ENCODE data around the gene SBNO2. TPM values are rescaled to one million over a fixed set of nuclear protein-coding genes. Genes with fewer than 3 reads are reported as not detected.

SBNO2 gene
- total RNA-seq, 1 donor from 2014 or later: 53.0 TPM

DNA sequence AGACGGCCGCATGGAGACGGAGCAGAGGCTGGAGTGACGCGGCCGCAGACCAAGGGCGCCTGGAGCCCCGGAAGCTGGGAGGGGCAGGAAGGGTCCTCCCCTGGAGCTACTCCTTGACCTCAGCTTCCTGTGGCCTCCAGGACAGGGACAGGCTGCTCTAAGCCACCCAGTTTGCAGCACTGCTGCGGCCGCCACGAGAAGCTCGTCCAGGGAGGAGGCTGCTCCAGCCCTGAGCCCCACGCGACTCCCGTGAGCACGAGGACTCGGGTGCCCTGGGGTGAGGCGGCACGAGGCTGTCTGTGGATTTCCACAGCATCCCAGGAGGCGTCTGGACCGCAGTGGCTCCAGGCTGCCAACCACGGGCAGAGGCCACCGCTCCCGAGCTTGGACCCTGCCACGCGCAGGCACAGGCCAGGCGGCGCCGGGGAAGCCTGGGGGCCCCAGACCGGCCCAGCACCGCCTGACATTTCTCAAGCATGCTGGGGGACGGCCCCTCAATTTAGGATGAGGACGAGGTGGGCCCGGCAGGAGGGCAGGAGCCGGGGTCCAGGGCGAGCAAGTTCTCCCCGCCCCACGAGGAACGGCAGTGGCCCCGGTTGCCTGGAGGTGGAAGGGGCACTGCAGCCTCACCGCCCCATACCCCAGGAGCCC lies 10.7 kb downstream of the SBNO2 start:
- Mint-ChIP-seq H3K9me3 (no peaks in the 10 kb centered on the region), H3K27me3 (ENCODE audit: low read depth) (no peaks in the 10 kb centered on the region), H3K4me1 (peaks cover 8% of the 10 kb centered on the region), H3K36me3 (peaks cover 3% of the 10 kb centered on the region), H3K27ac (no peak overlapping the region), H3K4me3 (no peak overlapping the region)
- TF ChIP-seq, protein P1, sequence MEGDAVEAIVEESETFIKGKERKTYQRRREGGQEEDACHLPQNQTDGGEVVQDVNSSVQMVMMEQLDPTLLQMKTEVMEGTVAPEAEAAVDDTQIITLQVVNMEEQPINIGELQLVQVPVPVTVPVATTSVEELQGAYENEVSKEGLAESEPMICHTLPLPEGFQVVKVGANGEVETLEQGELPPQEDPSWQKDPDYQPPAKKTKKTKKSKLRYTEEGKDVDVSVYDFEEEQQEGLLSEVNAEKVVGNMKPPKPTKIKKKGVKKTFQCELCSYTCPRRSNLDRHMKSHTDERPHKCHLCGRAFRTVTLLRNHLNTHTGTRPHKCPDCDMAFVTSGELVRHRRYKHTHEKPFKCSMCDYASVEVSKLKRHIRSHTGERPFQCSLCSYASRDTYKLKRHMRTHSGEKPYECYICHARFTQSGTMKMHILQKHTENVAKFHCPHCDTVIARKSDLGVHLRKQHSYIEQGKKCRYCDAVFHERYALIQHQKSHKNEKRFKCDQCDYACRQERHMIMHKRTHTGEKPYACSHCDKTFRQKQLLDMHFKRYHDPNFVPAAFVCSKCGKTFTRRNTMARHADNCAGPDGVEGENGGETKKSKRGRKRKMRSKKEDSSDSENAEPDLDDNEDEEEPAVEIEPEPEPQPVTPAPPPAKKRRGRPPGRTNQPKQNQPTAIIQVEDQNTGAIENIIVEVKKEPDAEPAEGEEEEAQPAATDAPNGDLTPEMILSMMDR (IDR thresholded peaks at IDR 0.05; ENCODE audit: unreplicated experiment): no peak
- DNase-seq (ENCODE audit: low spot score in 2 of 2, unreplicated experiment in 2 of 2): no peak

GRCh38 chr19:1162404-1163282 lies 11.4 kb downstream of the SBNO2 start:
- Mint-ChIP-seq H3K9me3 (no peaks in the 10 kb centered on the region), H3K4me1 (peaks cover 8% of the 10 kb centered on the region), H3K27me3 (ENCODE audit: low read depth) (no peaks in the 10 kb centered on the region), H3K36me3 (peaks cover 3% of the 10 kb centered on the region), H3K27ac (no peak overlapping the region), H3K4me3 (no peak overlapping the region)
- TF ChIP-seq, protein P1 (IDR thresholded peaks at IDR 0.05; ENCODE audit: unreplicated experiment): no peak
- no peak for DNase-seq (ENCODE audit: low spot score in 2 of 2, unreplicated experiment in 2 of 2)

DNA sequence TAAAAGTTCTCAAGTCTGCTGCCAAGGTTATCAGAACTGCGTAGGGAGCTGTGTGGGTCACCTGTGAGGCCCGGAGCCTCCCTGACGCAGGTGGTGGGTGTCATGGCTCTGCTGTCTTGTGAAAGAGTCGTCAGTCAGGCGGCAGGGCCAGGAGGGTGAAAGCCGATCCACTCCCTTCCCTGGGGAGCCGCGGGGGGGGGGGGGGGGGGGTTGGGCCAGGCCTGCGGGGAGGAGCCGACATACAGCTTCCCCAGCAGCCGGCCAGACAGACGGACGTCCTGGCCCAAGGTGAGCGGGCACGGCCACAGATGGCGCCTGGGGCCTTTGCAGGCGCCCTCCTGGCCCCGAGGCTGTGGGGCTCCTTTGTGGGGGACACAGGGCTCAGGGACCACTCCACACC lies 12.4 kb downstream of the SBNO2 start:
- H3K27me3 Mint-ChIP-seq (ENCODE audit: low read depth): no peaks in the 10 kb centered on the region
- H3K4me3 Mint-ChIP-seq: no peak overlapping the region
- no peaks in the 10 kb centered on the region for H3K9me3 Mint-ChIP-seq
- peaks cover 5% of the 10 kb centered on the region for H3K4me1 Mint-ChIP-seq
- peak overlapping the region; percentile 79 for H3K27ac Mint-ChIP-seq
- DNase-seq (ENCODE audit: low spot score in 2 of 2, unreplicated experiment in 2 of 2): no peak
- peaks cover 2% of the 10 kb centered on the region for H3K36me3 Mint-ChIP-seq
- TF ChIP-seq, protein P1 (IDR thresholded peaks at IDR 0.05; ENCODE audit: unreplicated experiment): no peak

DNA sequence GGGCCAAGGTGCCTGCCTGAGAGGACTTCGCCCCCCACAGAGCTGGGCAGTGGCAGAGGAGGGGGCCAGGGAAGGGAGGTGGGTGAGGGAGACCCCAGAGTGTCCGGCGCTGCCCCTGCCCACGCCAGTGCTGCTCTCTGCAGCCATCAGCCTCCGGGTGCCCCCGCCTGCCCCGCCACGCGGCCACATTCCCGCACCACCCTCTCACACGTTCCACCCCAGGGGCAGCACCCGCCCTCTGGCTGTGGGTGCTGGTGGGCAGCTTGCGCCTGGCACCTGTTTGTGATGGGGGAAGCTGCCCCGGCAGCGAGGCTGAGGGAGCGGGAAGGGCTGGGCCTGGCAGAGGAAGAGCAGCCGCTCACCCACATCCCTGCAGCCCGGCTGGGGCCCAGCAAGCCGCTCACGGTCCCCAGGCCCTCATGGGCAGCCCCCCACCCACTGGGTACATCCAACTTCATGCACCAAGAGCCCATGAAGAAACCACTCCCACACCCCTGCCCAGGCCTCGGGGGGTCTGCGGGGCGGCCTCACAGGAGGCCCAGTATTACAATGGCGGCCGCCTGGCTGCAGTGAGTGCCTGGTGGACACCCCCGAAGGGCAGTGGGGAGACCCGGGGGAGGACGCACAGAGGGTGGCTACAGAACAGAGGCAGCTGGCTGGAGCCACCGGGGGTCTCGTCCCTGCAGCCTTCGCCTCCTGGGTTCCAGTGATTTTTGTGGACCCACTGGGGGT lies 14.0 kb downstream of the SBNO2 start:
- TF ChIP-seq, protein P1 (IDR thresholded peaks at IDR 0.05; ENCODE audit: unreplicated experiment): no peak
- Mint-ChIP-seq H3K4me1 (peaks cover 4% of the 10 kb centered on the region), H3K27ac (no peak overlapping the region), H3K27me3 (ENCODE audit: low read depth) (no peaks in the 10 kb centered on the region), H3K9me3 (no peaks in the 10 kb centered on the region), H3K4me3 (no peak overlapping the region), H3K36me3 (no peaks in the 10 kb centered on the region)
- no peak for DNase-seq (ENCODE audit: low spot score in 2 of 2, unreplicated experiment in 2 of 2)

GRCh38 chr19:1158885-1159448 lies 15.1 kb downstream of the SBNO2 start:
- Mint-ChIP-seq H3K4me3 (no peak overlapping the region), H3K27ac (no peak overlapping the region), H3K4me1 (peaks cover 4% of the 10 kb centered on the region), H3K9me3 (no peaks in the 10 kb centered on the region), H3K27me3 (ENCODE audit: low read depth) (no peaks in the 10 kb centered on the region), H3K36me3 (no peaks in the 10 kb centered on the region)
- peak in 1 of 2 experiments; percentile 17 for DNase-seq (ENCODE audit: low spot score in 2 of 2, unreplicated experiment in 2 of 2)
- TF ChIP-seq, protein P1 (IDR thresholded peaks at IDR 0.05; ENCODE audit: unreplicated experiment): no peak

Measured in mesothelial cell of epicardium (in vitro differentiated cells).